Measurements from ENCODE around the gene MYO1D.

Gene MYO1D

DNA sequence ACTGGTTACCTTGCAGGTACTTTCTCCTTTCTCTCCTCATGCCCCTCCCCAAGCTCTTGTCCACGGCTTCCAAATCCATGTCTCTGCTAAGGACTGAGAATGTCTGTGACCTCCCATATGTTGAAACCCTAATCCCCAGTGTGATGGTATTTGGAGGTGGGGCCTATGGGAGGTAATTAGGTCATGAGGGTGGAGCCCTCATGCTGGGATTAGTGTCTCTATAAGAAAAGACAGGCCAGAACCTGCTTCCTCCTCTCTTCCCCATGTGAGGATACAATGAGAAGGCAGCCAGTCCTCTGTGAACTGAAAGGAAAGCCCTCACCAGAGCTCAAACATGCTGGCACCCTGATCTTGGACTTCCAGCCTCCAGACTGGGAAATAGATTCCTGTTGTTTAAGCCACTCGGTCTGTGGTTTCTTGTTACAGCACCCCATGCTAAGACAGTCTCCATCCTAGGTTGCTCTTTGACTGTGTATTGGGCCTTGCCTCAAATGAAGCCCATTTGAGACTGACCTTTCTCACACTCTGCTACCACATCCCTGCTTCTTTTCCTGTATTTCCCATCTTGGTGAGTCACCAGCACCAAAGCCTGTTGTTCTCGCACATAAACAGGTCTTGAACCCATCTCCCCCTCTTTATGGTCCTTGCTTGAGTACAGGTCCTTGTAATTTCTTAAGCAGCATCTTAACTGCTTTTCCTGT lies 255.2 kb downstream of the MYO1D start:
- no peak for TF ChIP-seq CTCF (IDR thresholded peaks at IDR 0.05; ENCODE audit: low read depth, low read length)
- H3K4me3 ChIP-seq (ENCODE audit: low read depth, low read length): no peak overlapping the region
- in situ Hi-C loops (cut with HindIII; ENCODE audit: low sequenced_read_pairs): no loop called here
- DNase-seq (ENCODE audit: low read depth, low spot score): peak; percentile 28

DNA sequence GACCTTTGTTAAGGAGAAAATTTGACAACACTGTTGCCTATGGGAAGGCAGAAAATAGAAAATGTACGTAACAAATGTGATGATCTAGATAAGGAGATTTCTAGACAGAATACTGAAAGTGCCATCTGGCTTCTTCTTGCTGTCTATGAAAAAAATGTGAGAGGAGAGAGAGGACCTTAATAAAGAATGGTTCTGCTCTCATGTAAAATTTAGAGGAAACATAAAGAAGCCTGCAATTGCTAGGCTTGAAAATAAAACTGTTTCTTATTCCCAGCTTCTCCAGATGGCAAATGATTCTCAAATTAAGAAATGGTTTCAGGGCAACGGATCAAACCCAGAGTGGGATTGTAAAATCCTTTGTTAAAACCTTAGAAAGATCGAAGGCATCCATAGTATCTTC lies 261.6 kb downstream of the MYO1D start:
- no peak overlapping the region for H3K4me3 ChIP-seq (ENCODE audit: low read depth, low read length)
- DNase-seq (ENCODE audit: low read depth, low spot score): no peak
- in situ Hi-C loops (cut with HindIII; ENCODE audit: low sequenced_read_pairs): no loop called here
- TF ChIP-seq CTCF (IDR thresholded peaks at IDR 0.05; ENCODE audit: low read depth, low read length): no peak

DNA sequence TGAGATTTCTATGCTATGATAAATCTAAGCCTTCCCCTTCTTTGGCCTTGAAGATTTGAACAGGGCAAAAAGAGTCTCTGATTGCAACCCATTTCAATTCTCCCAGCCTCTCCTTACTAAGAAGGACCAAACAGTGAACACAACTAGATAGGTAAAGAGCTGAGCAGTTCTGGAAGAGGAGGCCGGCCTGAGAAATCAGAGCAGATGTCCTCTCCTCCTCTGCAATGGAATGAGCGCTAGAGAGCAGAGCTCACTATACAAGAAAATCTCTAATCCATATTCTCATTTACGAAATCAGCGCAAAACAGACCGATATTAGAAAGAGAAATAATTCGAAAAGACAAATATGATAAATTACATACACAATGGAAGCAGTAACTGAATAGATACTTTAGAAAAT lies 266.0 kb downstream of the MYO1D start:
- in situ Hi-C loops (cut with HindIII; ENCODE audit: low sequenced_read_pairs): no loop called here
- DNase-seq (ENCODE audit: low read depth, low spot score): no peak
- TF ChIP-seq CTCF (IDR thresholded peaks at IDR 0.05; ENCODE audit: low read depth, low read length): no peak
- no peak overlapping the region for H3K4me3 ChIP-seq (ENCODE audit: low read depth, low read length)

GRCh38 chr17:32609884-32610650 lies 266.9 kb downstream of the MYO1D start:
- H3K4me3 ChIP-seq (ENCODE audit: low read depth, low read length): no peak overlapping the region
- no peak for TF ChIP-seq CTCF (IDR thresholded peaks at IDR 0.05; ENCODE audit: low read depth, low read length)
- in situ Hi-C loops (cut with HindIII; ENCODE audit: low sequenced_read_pairs): no loop called here
- DNase-seq (ENCODE audit: low read depth, low spot score): no peak

DNA sequence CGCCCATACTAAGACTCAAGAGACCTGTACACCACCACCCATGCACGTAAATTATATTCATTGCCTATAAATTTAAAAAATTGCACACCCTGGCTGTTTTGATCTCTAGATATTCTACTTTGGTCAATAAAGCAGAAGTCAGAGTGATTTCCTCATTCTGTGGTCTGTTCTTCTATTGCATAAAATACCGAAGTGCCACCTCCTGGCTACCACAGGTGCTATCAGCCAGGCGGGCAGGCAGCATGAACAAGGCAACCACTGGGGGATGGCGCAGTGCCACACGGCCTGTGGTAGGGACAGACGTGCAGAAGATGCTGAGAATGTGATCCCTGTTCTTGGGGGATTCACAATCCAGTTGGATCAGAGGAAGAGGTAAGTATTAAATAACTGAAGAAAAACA lies 267.8 kb downstream of the MYO1D start:
- in situ Hi-C loops (cut with HindIII; ENCODE audit: low sequenced_read_pairs): no loop called here
- H3K4me3 ChIP-seq (ENCODE audit: low read depth, low read length): no peak overlapping the region
- peak; percentile 27 for TF ChIP-seq CTCF (IDR thresholded peaks at IDR 0.05; ENCODE audit: low read depth, low read length)
- DNase-seq (ENCODE audit: low read depth, low spot score): peak; percentile 11

DNA sequence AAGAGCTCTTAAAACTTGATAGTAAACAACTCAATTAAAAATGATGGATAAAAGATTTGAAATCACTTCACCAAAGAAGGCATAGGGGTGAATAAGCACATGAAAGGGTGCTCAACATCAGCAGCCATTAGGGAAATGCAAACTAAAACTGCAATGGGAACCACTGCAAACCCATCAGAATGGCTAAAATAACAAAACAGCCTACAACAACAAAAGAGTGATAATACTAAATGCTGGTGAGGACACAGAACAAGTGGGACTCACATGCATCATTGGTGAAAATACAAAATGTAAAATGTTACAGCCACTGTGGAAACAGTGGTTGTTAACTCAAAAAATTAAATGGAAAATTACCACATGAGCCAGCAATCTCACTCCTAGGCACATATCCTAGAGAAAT lies 268.7 kb downstream of the MYO1D start:
- no peak for TF ChIP-seq CTCF (IDR thresholded peaks at IDR 0.05; ENCODE audit: low read depth, low read length)
- no peak overlapping the region for H3K4me3 ChIP-seq (ENCODE audit: low read depth, low read length)
- DNase-seq (ENCODE audit: low read depth, low spot score): no peak
- in situ Hi-C loops (cut with HindIII; ENCODE audit: low sequenced_read_pairs): no loop called here

All from astrocyte of the spinal cord (primary cell).